GM19395 (cell line): ENCODE results near the gene CLDN19.

ENCODE experiments used
- ATAC-seq: cut with Tn5 transposase; IDR thresholded peaks from one replicate; pipeline ENCODE4 v1.9.1; 2021; ENCODE audit warnings: mild to moderate bottlenecking, moderate library complexity; ENCODE audit not compliant: unreplicated experiment

The CLDN19 gene, protein sequence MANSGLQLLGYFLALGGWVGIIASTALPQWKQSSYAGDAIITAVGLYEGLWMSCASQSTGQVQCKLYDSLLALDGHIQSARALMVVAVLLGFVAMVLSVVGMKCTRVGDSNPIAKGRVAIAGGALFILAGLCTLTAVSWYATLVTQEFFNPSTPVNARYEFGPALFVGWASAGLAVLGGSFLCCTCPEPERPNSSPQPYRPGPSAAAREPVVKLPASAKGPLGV

DNA sequence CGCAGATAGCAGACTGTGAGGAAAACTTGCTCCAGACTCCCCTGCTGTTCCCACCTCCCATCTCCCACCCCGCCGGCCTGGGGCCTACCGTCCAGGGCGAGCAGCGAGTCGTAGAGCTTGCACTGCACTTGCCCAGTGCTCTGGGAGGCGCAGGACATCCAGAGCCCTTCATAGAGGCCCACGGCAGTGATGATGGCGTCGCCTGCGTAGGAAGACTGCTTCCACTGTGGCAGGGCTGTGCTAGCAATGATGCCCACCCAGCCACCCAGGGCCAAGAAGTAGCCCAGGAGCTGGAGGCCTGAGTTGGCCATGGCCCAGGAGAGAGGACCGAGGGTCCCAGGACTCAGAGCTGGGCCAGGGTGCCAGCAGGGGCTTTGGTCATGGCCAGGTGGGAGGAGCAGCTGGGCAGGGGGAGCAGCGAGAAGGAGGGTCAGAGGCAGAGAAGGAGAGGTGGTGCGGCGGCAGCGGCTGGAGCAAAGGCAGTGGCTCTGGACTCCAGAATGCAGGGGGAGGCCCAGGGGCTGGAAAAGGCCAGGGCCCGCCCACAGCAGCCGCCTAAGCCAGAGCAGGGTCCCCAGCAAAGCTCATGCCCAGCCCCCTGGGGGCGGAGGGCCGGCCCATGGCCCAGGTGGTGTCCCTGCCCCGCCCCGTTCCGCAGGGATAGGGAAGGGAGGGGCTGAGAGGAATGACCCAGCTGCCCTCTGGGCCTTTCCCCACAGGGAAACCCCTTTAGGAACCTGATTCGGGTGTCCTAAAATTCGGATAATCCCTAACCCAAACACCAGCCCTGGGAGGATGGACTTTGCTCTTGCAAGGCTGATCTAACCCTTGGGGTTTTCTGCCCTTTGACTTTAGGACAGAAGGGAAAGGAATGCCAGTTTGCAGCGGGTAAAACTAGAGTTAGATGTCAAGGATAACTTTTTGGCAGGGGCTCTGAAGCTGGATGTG, at the start of gene CLDN19:
TSS of gene CLDN19 (minus strand) at position 484 of the 948 bp plus-strand sequence. CDS start at position 311, 173 bp downstream.
- ATAC-seq = no peak

DNA sequence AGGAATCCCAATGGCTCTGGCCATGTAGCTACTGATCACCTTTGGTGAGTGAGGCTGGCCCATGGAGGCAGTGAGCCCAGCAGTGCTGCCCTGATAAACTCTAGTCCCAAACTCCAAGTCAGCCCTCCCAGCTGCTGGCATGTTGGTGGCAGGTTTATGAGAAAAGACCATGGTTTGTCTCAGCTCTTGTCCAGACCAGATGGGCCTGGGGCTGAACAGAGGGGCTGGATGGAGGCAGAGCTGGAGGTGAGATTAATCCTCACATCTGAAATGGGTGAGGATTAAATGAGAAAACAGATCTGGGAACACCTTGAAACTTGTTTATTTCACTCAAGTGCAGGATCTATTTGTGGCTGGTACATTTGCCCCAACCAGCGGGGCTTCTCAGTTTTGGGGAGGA, 48.0 kb upstream of the CLDN19 start:
- no peak for ATAC-seq

DNA sequence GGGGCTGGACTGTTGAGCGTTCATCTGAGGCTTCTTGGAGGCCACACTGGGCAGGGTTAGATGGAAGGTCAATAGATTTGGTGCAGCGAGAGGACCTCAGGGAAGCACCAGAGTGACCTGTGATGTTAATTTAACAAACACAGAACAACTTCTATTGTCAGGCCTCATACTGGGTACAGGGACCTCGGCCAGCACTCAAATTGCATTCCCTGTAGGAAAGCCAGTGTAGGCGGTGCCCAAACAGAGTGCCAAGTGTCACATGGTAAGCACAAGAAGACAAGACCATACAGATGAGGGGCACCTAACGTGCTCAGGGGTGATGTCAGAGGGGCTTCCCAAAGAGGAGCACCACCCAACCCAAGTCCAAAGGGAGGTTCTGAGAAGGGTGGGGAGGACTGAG, 46.1 kb upstream of the CLDN19 start:
- ATAC-seq = no peak

DNA sequence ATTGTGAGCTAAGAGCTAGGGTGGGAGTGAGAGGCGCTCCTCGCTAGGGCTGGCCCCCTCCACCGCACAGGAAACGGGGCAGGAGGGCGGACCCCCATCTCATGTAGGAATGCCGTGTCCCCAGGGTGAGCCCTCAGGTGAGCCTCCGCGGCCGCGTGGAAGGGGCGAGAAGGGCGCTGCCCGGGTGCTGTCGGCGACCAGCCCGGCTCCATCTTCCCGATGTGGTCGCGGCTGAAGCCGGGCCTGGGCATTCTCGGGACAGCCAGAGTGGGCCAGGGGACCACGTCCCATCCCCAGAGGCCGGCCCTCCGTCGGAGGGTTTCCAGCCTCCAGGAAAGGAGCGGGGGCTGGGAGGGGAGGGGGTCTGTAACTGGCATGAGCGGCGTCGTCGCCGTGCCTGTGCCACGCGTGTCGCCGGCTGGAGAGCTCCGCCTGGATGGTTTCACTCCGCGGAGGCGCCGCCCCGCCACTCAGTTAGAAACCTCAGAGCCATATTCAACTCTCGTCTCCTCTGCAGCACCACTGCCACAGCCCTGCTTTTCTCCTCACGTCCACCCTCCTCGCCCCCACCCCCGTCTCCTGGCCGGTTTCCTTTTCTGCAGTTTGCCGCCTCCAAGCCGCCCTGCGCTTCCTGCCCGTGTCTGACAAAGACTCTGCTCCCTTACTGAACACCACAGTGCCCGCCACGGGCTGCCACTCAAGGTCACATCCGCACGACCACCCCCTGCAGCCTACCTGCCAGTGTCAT, 45.1 kb upstream of the CLDN19 start, which contains the start of gene TMEM269:
TSS of gene TMEM269 (plus strand) at position 46 of the 748 bp plus-strand sequence. CDS start 4,903 bp downstream, outside the sequence.
- ATAC-seq = no peak

DNA sequence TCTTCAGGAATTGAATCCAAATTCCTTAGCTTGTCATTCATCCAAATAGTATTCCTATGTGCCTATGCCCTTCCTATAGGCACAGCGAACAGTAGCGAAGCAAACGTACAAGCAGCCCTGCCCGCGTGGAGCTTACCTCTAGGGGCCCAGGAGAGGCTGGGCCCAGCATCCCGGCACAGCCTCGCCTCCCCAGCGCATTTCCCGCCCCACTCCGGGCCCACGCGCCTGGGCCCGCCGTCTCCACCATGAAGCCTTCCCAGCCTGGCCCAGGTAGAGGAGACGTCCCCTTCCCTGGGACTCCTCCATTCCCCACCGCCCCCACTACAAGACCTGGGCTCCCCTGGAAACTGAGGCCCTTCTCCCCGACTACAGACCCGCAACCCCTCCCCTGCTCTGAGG, 44.5 kb upstream of the CLDN19 start:
- ATAC-seq = no peak

DNA sequence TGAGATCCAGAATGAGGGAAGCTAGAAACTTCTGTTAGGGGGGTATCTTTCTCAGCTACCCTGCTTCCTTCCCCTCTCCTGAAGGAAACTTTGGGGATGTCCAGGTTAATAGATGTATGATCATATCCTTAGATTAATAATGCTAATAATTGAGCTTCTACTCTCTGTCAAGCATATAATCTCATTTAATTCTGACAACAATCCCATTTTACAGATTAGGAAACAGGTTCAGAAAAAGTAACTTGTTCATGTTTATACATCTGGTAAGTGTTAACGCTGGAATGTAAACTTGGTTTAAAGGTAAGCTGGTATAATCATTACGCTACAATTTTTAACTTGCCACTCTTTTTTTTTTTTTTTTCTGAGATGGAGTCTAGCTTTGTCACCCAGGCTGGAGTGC, 43.1 kb upstream of the CLDN19 start:
- ATAC-seq = no peak

DNA sequence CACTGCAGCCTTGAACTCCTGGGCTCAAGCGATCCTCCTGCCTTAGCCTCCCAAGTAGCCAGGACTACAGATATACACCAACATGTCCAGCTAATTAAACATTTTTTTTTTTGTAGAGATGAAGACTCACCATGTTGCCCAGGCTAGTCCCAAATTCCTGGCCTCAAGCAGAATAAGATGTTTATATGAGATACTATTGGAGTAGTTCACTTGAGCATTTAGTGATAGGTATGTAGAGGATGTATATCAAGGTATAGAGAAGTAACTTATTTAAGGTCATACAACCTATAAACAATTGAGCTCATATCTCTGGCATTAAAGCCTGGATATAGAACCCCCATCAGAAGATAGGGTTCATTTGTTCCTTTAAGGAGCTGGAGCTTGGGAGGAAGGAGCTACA, 40.1 kb upstream of the CLDN19 start:
- no peak for ATAC-seq

DNA sequence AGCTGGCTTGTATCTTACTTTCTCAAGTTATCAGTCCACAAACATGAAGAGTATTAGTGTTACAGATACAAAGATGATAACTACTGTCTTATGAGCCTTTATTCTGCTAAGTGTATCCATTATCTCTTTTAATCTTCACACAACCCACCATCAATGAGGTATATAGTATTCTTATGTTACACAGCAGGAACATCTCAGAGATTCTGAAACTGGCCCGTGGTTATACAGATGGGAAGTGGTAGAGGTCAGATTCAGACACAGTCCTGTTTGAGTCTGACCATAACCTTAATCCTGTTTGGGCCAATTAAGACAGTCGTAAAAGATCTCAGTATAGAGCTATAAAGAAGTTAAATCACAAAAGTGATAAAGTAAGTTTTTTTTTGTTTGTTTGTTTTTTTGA, 39.7 kb upstream of the CLDN19 start:
- no peak for ATAC-seq

DNA sequence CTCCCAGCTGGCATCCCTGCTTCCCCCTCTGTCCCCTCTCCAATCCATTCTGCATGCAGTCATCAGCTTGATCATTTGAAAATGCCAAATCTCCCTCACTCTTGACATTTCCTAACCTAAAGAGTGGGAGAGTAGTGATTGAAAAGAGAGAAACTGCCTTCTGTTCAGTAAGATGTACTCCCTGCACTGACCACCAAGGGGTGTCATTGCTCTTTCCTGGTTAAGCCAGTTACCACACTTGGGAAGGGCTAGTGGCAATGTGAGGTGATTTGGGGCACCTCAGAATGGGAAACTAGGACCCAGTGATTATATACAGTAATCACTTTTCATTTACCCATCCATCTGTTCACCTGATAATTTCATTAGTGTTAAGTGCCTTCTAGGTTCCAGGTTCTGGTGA, 37.8 kb upstream of the CLDN19 start:
- ATAC-seq = no peak

DNA sequence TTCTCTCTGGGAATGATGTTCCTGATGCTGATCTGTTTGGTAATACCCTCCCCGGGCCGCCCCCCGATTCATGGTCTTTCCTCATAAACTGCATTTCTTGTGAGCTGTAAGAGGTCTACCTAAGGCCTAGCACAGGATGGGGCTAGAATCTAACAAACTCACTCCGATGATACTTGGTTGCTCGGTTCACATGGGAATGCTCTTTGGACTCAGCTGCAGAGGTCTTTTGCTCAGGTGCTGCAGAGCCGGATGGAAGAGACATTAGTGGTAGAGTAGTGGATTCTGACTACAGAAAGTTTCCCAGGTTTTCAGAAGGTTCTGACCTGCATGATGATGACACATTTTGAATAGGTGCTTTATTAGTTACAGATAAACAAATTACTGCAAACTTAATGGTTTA, 36.5 kb upstream of the CLDN19 start:
- ATAC-seq = no peak

DNA sequence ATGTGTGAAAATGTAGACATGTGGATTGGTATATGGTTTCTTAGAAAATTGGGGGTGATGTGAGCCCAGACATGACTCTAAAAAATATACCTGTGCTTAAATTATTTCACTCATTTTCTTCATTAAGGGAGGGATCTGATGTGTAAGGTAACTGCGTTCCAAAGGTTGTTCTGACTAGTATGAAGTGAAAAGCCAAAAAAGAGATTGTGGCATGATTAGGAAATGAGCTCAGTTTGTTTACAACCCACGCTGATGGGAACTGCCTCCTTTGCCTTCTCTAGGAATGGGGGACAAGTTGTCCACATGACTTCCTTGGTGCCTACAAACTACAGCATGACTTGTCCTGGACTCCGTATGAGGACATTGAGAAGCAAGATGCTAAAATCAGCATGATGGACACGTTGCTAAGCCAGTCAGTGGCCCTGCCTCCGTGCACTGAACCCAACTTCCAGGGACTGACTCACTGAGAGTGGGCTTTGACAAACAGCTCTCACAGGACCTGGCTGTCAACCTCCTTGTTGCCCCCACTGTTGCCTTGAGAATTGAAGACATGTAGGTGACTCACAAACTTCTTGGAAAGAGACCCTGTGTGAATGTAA, 35.0 kb upstream of the CLDN19 start:
- ATAC-seq = no peak

DNA sequence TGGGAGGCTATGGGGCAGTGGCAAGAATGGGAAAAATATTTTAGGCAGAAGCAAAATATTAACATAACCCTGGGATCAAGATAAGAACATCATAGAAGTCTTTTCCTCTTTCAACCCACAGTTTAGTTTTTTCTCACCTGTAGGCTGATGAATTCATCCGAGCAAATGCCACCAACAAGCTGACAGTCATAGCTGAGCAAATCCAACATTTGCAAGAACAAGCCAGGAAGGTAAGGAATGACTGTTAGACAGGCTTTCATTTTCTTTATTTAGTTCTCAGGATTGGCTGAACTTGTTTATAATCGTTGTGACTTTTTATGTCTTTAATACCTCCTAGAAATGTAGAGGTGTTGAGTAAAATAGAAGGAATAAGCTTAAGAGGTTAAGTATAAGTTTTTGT, 33.4 kb upstream of the CLDN19 start:
- ATAC-seq = no peak

DNA sequence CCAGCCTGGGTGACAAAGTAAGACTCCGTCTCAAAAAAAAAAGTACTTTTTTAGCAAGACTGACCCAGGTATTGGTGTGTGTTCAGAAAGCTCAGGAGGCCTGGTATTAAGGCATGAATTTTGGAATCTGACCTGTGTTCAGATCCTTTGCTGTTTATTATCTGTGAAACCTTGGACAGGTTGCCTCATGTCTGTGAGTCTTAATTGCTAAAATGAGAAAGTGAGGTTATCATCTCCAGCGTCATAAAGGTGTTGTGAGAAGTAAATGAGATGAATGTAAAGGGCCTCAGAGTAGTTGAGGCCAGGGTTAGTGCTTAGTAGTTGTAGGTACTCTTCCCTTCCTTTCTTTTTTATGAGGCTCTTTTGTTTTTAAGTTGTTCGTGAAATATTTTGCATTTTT, 29.8 kb upstream of the CLDN19 start:
- no peak for ATAC-seq

DNA sequence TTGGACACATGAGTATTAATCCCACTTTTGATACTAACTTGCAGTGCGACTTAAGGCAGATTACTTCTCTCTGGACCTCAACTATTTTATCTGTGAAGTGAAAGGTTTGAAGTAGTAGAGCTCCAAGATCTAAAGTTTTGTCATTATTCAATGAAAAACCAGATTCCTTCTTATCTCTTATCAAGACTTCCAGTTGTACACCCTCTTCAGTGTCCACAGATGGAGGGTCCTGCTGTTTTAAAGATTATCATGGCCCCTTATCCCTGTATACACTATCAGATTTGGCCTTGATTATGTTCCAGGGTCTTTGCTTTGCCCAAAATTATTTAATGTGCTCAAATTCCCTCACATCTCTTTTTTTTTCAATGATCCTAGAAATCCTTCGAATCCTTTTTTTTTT, 28.1 kb upstream of the CLDN19 start:
- no peak for ATAC-seq

DNA sequence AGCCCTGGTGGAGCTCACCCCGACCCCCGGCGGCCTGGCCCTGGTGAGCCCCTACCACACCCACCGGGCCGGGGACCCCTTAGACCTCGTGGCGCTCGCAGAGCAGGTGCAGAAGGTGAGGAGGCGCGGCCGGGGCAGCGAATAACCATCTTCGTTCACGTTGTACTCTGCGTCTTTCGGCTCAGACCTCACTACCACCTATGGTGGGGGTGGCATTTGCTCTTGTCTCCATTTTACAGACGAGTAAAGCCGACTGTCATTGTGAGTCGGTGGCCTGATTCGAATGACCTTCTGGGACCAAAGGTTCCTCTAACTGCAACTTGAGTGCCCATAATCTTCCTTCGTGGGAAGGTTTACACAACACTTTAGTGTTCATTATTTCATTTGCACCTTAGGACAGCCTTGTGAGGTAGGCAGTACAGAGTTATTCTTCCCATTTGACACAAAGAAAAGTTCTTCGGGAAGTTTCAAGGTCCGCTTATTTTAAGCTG, 27.5 kb upstream of the CLDN19 start:
- ATAC-seq = peak; percentile 32

DNA sequence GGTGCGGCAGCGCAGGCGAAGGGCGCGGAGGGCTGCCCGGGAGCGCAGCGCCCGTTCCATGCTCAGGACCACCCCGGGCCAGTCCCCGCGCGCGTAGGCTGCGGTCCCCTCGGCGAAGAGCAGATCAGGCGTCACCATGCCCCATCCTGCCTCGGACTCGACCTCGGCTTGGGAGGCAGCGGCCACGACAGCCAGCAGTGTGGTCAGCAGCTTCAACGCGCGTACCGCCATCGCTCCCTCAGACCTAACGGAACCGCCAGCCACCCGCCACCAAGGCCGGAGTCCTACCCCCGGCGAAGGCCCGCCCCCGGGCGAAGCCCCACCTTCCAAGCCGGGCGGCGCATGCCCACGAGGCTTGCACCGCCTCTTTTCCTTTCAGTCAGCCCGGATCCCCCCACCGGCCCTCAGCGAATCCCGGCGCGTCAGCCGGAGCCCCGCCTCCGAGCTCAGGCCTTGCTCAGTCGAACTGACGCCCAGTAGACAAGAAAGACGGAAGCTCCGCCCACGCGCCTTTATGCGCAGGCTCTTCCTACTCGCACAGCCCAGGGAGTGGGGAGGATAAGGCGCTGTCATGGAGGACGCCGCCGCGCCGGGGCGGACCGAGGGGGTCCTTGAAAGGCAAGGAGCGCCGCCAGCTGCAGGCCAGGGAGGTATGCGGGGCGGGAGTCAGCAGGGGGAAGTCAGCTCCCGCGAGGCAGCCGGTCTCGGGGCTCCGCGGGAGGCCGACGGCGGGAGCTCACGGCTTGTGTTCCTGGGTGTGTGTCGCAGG, 26.9 kb upstream of the CLDN19 start, which contains the start of the genes C1orf50 and P3H1:
TSS of gene C1orf50 (plus strand) at position 509 of the 769 bp plus-strand sequence. CDS start at position 572, 63 bp downstream.
TSS of gene P3H1 (minus strand) at position 288 of the 769 bp plus-strand sequence. CDS start at position 231, 57 bp downstream.
- peak; percentile 89 for ATAC-seq

DNA sequence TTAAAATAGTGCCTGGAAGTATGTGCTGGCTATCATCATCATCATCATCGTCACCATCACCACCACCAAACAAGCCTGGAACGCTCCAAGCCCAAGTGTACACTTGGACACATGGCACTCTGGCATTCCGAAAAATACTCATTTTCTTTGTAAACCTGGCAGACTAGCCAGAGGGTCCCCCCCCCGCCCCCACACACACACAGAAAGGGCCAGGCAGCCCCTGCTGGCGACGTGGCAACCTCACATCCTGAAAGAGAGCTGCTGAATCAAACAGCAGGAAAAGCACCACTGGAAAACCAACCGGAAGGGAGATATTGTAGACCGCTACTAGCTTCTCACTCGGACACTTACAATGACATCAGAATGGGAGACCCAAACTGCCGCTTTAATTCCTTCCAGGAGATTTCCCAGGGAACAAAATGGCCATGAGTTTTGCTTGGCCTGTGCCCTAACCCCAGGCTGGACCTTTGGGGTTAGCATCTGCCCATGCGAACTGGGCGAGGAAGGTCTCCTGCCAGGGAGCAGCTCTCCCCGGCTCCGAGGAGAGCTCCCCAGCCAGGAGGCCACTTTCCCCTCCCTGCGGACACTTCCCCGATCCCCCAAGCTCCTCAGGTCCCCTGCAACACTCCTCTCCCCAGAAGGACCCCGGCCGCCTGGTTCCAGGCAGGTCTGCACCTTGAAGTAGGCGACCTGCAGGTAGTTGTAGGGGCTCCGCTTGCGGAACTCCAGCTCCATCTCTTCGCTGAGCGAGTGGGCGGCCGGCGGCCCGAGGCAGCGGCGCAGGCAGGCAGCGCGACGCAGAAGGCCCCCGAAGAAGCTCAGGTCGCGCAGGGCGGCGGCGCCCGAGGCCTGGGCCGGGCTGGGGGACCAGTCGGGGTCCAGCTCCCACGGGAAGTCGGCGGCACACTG, 26.1 kb upstream of the CLDN19 start:
- ATAC-seq = peak; percentile 23

DNA sequence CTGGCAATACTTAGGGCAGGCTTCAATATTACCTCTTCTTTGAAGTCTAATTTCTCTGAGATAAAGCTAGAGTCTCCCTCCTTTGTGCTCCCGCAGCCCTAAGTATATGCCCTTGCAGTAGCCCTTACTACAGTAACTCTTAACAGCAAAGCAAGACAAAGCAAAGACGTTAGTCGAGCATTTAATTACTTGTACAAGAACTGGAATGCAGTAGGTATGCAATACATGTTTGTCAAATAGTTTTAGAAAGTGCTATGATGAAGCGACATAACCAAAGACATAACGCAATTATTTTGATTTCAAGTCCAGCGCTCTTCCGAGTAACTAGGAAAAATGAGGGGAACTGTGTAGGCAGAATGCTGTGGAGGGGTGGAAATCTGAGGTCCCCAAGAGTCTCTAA, 25.2 kb upstream of the CLDN19 start:
- ATAC-seq = no peak

DNA sequence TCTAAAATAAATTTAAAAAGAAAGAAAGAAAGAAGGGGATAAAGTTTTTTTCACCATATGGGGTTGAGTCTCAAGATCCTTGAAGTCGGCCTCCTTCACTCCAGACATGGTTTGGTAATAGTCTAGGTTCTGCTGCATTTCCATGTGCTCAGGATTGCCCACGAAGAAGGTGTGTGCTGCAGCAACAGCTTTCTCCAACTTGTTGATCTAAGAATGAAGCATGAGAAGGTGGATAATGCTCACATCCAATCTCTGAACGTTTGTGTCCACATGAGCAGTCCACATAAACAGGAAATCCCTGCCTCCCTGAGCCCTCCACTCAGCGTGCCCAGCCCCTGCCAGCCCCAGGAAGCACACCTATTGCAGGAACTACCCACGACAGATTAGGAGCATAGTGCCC, 22.2 kb upstream of the CLDN19 start:
- no peak for ATAC-seq
